GM19463 (cell line): ENCODE data around the gene TBC1D23.
"Not testable (repeated sequence)": the region's sequence is repeated elsewhere in the genome, so short reads cannot be mapped to it uniquely, and the experiment has no call there.

ENCODE experiments used
- ATAC-seq: cut with Tn5 transposase; IDR thresholded peaks from one replicate; pipeline ENCODE4 v1.9.1; 2021; ENCODE audit warnings: mild to moderate bottlenecking, moderate library complexity; ENCODE audit not compliant: unreplicated experiment

TBC1D23 gene

DNA sequence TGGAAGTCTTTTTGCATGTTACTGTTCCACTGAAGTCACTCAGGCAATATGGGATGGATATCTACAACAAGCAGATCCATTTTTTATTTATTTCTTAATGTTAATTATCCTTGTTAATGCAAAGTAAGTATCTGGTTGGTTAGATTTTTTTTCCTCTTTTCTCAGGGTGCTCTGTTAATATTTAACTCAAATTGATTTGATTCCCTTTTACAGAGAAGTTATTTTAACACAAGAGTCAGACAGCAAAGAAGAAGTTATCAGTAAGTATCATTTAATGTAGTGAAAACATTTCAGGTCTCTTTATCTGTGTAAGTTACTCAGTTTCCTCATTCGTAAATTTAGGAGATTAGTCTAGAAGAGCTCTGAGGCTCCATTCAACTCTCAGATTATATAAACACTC lies 34.3 kb downstream of the TBC1D23 start:
- ATAC-seq, result no peak

- no peak for ATAC-seq
These were observed 37.0 kb downstream of the TBC1D23 start for GRCh38 chr3:100297784-100298183.

- ATAC-seq, result no peak
These were observed 38.2 kb downstream of the TBC1D23 start for GRCh38 chr3:100299016-100299415.

GRCh38 chr3:100306695-100307094 lies 45.9 kb downstream of the TBC1D23 start:
- no peak for ATAC-seq

GRCh38 chr3:100310355-100310965 lies 49.7 kb downstream of the TBC1D23 start:
- no peak for ATAC-seq

GRCh38 chr3:100311011-100311410 lies 50.2 kb downstream of the TBC1D23 start:
- ATAC-seq, result no peak

GRCh38 chr3:100316641-100317069 lies 55.9 kb downstream of the TBC1D23 start:
- no peak for ATAC-seq

DNA sequence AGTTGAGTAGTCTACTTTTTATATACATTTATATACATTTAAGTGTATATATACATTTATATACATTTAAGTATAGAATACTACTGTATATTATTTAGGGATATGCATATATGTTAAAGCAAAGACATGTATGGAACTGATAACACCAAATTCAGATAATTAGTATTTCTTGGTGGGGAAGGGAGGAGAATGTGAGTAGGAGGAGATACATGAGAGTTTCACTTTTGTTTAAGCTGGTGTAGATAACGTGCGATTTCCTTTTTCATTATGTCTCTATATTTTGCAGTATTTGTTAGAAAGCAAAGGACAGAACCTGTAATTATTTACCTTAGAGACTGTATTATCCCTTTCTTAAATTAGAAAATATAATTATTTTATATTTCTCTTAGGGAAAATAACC lies 57.1 kb downstream of the TBC1D23 start:
- ATAC-seq, result peak; percentile 55

DNA sequence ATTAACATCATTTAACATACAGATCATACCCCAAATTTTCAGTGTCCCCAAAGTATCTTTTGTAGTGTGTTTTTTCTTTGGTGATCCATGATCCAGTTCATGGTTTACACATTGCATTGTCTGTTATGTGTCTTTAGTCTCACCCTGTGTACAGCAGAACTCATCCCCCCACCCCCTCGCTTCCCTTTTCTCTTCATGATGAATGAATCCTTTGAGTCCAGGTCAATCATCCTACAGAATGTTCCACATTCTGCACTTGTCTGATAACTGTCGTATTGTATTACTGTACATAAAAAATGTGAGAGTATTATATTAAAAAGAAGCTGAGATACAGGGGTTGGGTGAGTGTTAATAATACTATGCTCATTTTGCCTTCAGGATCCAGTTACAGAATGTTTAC lies 59.2 kb downstream of the TBC1D23 start:
- no peak for ATAC-seq

GRCh38 chr3:100324044-100324443 lies 63.3 kb downstream of the TBC1D23 start:
- no peak for ATAC-seq

DNA sequence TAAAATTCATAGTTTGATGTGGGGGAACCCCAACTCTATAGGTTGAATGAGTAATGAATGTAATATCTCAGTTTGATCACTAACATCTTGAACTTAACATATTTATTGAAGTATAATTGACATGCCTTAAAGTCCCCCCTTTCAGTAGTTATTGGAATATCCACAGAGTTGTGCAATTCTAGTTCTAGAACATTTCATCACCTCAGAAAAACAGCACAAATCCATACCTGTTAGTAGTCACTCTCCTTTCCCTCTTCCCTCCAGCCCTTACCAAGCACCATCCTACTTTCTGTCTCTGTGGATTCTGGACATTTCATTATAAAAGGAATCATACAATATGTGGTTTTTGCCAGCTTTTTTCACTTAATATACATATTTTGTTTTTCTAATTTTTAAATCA lies 65.0 kb downstream of the TBC1D23 start:
- no peak for ATAC-seq

DNA sequence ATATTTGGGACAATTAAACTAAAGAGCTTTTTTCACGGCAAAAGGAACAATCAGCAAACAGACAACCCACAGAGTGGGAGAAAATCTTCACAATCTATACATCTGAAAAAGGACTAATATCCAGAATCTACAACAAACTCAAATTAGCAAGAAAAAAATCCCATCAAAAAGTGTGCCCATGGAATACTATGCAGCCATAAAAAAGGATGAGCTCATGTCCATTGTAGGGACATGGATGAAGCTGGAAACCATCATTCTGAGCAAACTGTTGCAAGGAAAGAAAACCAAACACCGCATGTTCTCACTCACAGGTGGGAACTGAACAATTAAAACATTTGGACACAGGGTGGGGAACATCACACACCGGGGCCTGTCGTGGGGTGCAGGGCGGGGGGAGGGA lies 66.6 kb downstream of the TBC1D23 start:
- ATAC-seq, result not testable (repeated sequence)

DNA sequence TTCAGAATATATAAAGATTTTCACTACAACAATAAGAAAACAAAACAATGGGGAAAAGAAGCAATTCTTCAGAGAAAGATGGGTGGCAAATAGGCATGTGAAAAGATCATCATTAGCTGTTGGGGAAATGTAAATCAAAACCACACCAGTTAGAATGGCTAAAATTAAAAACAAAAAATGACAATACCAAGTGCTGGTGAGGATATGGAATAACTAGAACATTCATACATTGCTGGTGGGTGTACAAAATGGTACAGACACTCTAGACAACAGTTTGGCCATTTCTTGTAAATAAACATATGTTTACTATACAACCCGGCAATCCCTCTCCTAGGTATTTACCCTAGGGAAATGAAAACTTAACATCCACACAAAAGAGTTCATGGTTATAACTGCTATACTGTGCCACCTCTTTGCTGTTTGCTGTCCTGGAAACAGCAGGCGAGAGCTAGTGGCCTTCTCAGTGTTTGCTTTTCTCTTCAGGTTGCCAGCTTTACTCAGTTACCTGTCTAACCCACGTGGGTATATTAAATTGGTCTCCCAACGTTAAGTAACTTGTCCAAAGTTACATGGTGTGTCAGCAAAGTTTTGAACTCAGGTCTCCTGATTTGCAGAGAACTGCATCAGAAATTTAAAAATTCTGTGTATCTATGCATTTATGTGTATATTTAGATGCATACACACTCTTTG lies 69.2 kb downstream of the TBC1D23 start:
- ATAC-seq, result no peak

GRCh38 chr3:100330651-100331050 lies 69.9 kb downstream of the TBC1D23 start:
- no peak for ATAC-seq

DNA sequence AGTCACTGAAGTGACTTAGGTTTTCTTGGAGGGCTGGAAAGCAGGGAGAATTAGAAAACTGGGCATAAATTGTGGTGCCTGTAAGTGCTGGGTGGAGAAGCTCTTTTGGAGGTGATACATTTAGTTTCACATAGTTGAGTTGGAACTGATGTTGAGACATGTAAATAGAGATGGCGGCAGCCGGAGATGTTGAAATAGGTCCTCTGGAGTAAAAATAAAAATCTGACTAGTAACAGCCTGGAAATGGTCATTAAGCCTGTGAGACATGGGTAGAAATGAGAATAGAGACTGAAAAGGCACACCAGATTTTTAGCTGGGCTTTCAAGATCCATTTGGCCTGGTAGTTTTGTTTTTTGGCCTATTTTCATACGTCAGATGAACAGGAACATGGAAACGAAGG lies 70.9 kb downstream of the TBC1D23 start:
- ATAC-seq, result no peak

DNA sequence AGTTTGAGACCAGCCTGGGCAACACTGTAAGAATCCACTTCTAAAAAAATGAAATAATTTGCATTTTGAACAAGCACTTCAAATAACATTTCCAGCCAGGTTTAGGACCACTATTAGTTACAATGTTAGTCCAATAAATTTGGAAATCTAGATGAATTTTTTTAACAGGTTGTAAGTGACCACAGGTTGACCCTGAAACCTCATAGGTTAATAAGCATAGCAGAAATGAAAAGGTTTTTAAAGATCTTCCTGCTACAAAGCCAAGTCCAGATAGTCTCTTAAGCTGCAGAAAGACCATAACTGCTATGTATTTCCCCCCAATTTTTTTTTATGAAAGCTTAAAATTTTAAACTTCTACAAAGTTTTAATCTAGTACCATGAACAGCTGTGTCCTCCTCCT lies 72.3 kb downstream of the TBC1D23 start:
- no peak for ATAC-seq

DNA sequence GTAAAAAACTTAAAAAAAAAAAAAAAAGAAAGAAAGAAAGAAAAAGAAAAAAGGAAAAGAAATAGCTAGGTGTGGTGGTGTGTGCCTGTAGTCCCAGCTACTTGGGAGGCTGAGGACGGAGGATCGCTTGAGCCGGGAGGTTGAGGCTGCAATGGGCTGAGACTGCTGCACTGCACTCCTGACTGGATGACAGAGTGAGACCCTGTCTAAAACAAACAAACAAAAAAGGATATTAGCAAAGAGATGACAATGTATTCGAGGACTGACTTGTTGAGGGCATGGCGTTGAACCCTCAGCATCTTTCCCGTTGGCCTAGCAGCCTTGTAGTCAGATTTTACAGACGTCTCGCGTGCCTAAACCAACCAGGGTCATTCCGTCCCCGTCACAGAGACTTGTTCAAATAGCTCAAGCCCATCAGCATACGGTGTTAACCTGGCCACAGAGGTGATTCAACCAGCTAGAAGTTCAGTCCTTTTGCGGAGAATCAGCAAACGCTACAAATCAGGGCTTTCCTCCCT lies 73.2 kb downstream of the TBC1D23 start:
- ATAC-seq, result peak; percentile 17

DNA sequence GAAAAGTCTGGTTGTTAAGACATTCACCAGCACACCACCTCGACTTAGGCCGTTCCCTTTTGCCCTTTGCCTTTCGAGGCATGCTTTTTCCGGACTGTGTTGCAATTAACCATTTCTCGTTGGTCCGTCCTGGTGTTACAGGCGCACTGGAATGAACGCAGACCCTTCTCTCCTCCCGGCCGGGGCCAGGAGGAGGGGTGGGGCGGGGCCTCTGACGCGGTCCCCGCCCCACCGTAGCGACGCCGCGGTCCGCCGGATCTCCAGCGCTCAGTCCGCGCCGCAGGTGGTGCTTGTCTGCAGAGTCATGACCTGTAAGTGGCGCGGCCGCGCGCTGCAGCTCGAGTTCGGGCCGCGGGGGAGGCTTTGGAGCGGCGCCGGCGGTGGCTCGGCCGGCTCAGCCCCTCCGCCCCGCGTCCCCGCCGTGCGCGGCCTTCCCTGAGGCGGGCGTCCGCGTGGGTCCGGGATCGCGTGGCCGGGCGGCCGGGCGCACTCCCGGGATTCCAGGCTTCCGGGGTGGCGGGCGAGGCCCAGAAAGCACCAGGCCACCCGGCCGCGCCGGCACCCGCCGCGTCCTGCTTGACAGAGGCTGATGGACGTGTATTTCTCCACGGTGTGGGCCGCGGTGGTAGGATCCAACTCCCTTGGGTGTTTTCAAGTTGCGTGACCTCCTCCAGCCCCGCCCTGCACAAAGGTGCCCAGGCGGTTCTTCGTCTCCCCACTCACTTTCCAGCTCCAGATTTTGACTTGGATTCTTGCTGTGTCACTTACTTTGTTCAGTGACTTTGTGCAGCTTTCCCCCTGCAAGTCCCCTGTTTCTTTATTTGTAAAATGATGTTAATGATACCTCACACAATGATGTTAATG lies 73.9 kb downstream of the TBC1D23 start, which contains the start of gene NIT2:
Gene NIT2, plus strand, starts transcription at position 270 of the 864 bp plus-strand sequence. Its CDS starts 35 bp downstream, at position 305.
- peak; percentile 98 for ATAC-seq

- peak; percentile 49 for ATAC-seq
These were observed 74.6 kb downstream of the TBC1D23 start for GRCh38 chr3:100335434-100335833.

GRCh38 chr3:100336229-100336628 lies 75.4 kb downstream of the TBC1D23 start:
- not testable (repeated sequence) for ATAC-seq

GRCh38 chr3:100338911-100339310 lies 78.1 kb downstream of the TBC1D23 start:
- no peak for ATAC-seq
